Neural cell (in vitro differentiated cells): ENCODE data around the gene USP49. TPM values are rescaled to one million over a fixed set of nuclear protein-coding genes. Genes with fewer than 3 reads are reported as not detected.

Experiments
- H2AFZ ChIP-seq: fragments of 200-600, 300-800 bp; sonication (generic), shearing (Covaris generic); 2 replicates; pipeline ENCODE4 v1.6.0; 2014; ENCODE audit warnings: low read depth, mild to moderate bottlenecking, antibody characterized with exemption, low read length, moderate library complexity
- H3F3A ChIP-seq: fragments of 200-600 bp; shearing (Covaris generic); 2 replicates; pipeline ENCODE4 v1.6.1; 2016; ENCODE audit warnings: mild to moderate bottlenecking, moderate library complexity, mixed read lengths, antibody characterized with exemption, low read length; ENCODE audit not compliant: insufficient read depth, poor library complexity, severe bottlenecking
- H3K27ac ChIP-seq: fragments of 200-600, 300-800 bp; sonication (generic), shearing (Covaris generic); 2 replicates; pipeline ENCODE4 v1.5.1; 2014; ENCODE audit warnings: mild to moderate bottlenecking, low read length, moderate library complexity
- H3K27me3 ChIP-seq: fragments of 300-800, 200-600 bp; sonication (generic), shearing (Covaris generic); 2 replicates; pipeline ENCODE4 v1.6.0; 2014; ENCODE audit warnings: mild to moderate bottlenecking, low read depth, low read length, moderate library complexity; ENCODE audit not compliant: insufficient read depth
- H3K36me3 ChIP-seq: fragments of 300-800, 200-600 bp; sonication (generic), shearing (Covaris generic); 2 replicates; pipeline ENCODE4 v1.5.1; 2014; ENCODE audit warnings: mild to moderate bottlenecking, antibody characterized with exemption, low read length, moderate library complexity; ENCODE audit not compliant: insufficient read depth
- H3K4me2 ChIP-seq: fragments of 300-800, 200-600 bp; sonication (generic), shearing (Covaris generic); 2 replicates; pipeline ENCODE4 v1.6.0; 2014; ENCODE audit warnings: mild to moderate bottlenecking, low read length
- H3K4me3 ChIP-seq: fragments of 300-800, 200-600 bp; sonication (generic), shearing (Covaris generic); 2 replicates; pipeline ENCODE4 v1.5.1; 2014; ENCODE audit warnings: mild to moderate bottlenecking, low read length, moderate library complexity
- H3K79me2 ChIP-seq: fragments of 200-600 bp; shearing (Covaris generic); replicated peaks from 2 replicates; pipeline ENCODE4 v1.6.0; 2014; ENCODE audit warnings: mild to moderate bottlenecking, low read length, moderate library complexity; ENCODE audit not compliant: insufficient read depth
- H3K9ac ChIP-seq: fragments of 300-800, 200-600 bp; sonication (generic), shearing (Covaris generic); 2 replicates; pipeline ENCODE4 v1.6.1; 2016; ENCODE audit warnings: mild to moderate bottlenecking, low read length, mixed read lengths
- H3K9me2 ChIP-seq: fragments of 200-600 bp; shearing (Covaris generic); 2 replicates; pipeline ENCODE4 v1.6.1; 2016; ENCODE audit warnings: mild to moderate bottlenecking, low read length, mixed read lengths; ENCODE audit not compliant: insufficient read depth
- H3K9me3 ChIP-seq: fragments of 200-600, 300-800 bp; sonication (generic), shearing (Covaris generic); 2 replicates; pipeline ENCODE4 v1.6.1; 2016; ENCODE audit warnings: mild to moderate bottlenecking, mixed run types, low read length, moderate library complexity, mixed read lengths
- H4K20me1 ChIP-seq: fragments of 200-600 bp; shearing (Covaris generic); 2 replicates; pipeline ENCODE4 v1.6.1; 2016; ENCODE audit warnings: mild to moderate bottlenecking, mixed run types; ENCODE audit not compliant: insufficient read depth
- CTCF ChIP-seq: fragments of 450-650 bp; IDR thresholded peaks from 2 replicates; pipeline ENCODE4 v1.5.1; 2014; ENCODE audit warnings: antibody characterized with exemption, mild to moderate bottlenecking, moderate library complexity; ENCODE audit not compliant: poor library complexity, severe bottlenecking
- EP300 ChIP-seq: fragments of 450-650 bp; conservative IDR thresholded peaks from 2 replicates; pipeline ENCODE4 v1.6.1; 2014; ENCODE audit warnings: antibody characterized with exemption, mild to moderate bottlenecking, moderate library complexity; ENCODE audit not compliant: poor library complexity, severe bottlenecking
- EZH2 ChIP-seq: fragments of 200-600, 300-800 bp; shearing (Covaris generic), sonication (generic); IDR thresholded peaks from 2 replicates; pipeline ENCODE4 v1.6.1; 2014; ENCODE audit warnings: antibody characterized with exemption, low read length, borderline replicate concordance, mild to moderate bottlenecking; ENCODE audit not compliant: insufficient read depth, poor library complexity, severe bottlenecking
- MXI1 ChIP-seq: fragments of 450-650 bp; conservative IDR thresholded peaks from 2 replicates; pipeline ENCODE4 v1.6.1; 2014; ENCODE audit warnings: antibody characterized with exemption, mild to moderate bottlenecking; ENCODE audit not compliant: poor library complexity, severe bottlenecking
- POLR2AphosphoS5 ChIP-seq: IDR thresholded peaks from 2 replicates; pipeline ENCODE4 v1.6.1; 2012
- RAD21 ChIP-seq: fragments of 450-650 bp; conservative IDR thresholded peaks from 2 replicates; pipeline ENCODE4 v1.6.1; 2014; ENCODE audit warnings: antibody characterized with exemption, mild to moderate bottlenecking, moderate library complexity
- REST ChIP-seq: IDR thresholded peaks from 2 replicates; pipeline ENCODE4 v1.6.1; 2012; ENCODE audit warnings: borderline replicate concordance
- SMC3 ChIP-seq: fragments of 450-650 bp; conservative IDR thresholded peaks from 2 replicates; pipeline ENCODE4 v1.6.1; 2014; ENCODE audit warnings: antibody characterized with exemption, mild to moderate bottlenecking, moderate library complexity; ENCODE audit not compliant: poor library complexity
- TAF1 ChIP-seq: IDR thresholded peaks from 2 replicates; pipeline ENCODE4 v1.6.1; 2012; ENCODE audit warnings: low read depth
- polyA plus RNA-seq: library from polyadenylated mRNA; depleted of rRNA; stranded (reverse); fragments of >200 nt; gene quantifications from 2 replicates; pipeline ENCODE4 v1.2.3, GENCODE V29; 2014

Gene USP49
- polyA plus RNA-seq, 1 donor from 2014 or later = 23.5 TPM

- H3K4me2 ChIP-seq = no peak overlapping the region
- TF ChIP-seq TAF1 (no peak), RAD21 (no peak), EP300 (no peak), SMC3 (no peak), EZH2 (no peak), REST (no peak), MXI1 (no peak), CTCF (no peak), POLR2AphosphoS5 (no peak)
These were observed 35.8 kb downstream of the USP49 start for GRCh38 chr6:41859356-41859755.

GRCh38 chr6:41858703-41859102 is 36.5 kb downstream of the USP49 start:
- Histone ChIP-seq H3K27ac (no peak overlapping the region), H3K4me3 (no peak overlapping the region), H3K79me2 (no peaks in the 10 kb centered on the region), H3K4me2 (no peak overlapping the region), H2AFZ (no peak overlapping the region), H3K27me3 (no peaks in the 10 kb centered on the region), H4K20me1 (no peaks in the 10 kb centered on the region), H3K9me3 (no peaks in the 10 kb centered on the region), H3K9me2 (no peaks in the 10 kb centered on the region), H3K9ac (no peak overlapping the region), H3F3A (no peaks in the 10 kb centered on the region), H3K36me3 (no peaks in the 10 kb centered on the region)
- TF ChIP-seq TAF1 = no peak
- no peak for TF ChIP-seq POLR2AphosphoS5
- no peak for TF ChIP-seq CTCF
- TF ChIP-seq REST = no peak
- no peak for TF ChIP-seq RAD21
- TF ChIP-seq EZH2 = no peak
- no peak for TF ChIP-seq MXI1
- no peak for TF ChIP-seq EP300
- no peak for TF ChIP-seq SMC3

More at GRCh38 chr6:41859356-41859755, 35.8 kb downstream of the USP49 start:
- no peaks in the 10 kb centered on the region for H3K79me2 ChIP-seq
- no peaks in the 10 kb centered on the region for H3K9me3 ChIP-seq
- H4K20me1 ChIP-seq = no peaks in the 10 kb centered on the region
- no peaks in the 10 kb centered on the region for H3K9me2 ChIP-seq
- no peak overlapping the region for H3K9ac ChIP-seq
- no peak overlapping the region for H3K4me3 ChIP-seq
- no peak overlapping the region for H2AFZ ChIP-seq
- H3K27ac ChIP-seq = no peak overlapping the region
- no peaks in the 10 kb centered on the region for H3K27me3 ChIP-seq
- no peaks in the 10 kb centered on the region for H3F3A ChIP-seq
- no peaks in the 10 kb centered on the region for H3K36me3 ChIP-seq
